HEK293 (cell line): ENCODE measurements around the gene PHYKPL.
A peak's percentile ranks its signal among the peaks of the same experiment; 100 is the strongest.

Experiments
- CTCF ChIA-PET: fragments of 350-600 bp; formaldehyde crosslinking; extraction: SDS; loops from one replicate; lab custom pipeline; 2021; ENCODE audit warnings: antibody characterized with exemption; lab: Yijun Ruan, JAX
- POLR2A ChIA-PET: fragments of 300-600 bp; formaldehyde crosslinking; extraction: SDS; loops from one replicate; lab custom pipeline; 2020; ENCODE audit warnings: antibody characterized with exemption, inconsistent platforms; lab: Yijun Ruan, JAX
- H3K27ac ChIP-seq: fragments of 200-500 bp; sonication (Bioruptor generic); 2 replicates; pipeline ENCODE4 v1.5.1; 2014; ENCODE audit warnings: low read depth, low read length, control low read depth, inconsistent platforms; ENCODE audit errors: extremely low read depth
- H3K36me3 ChIP-seq, 2 experiments: fragments of 200-500 bp in 1 of 2; sonication (Bioruptor generic) in 1 of 2; 1 replicate in 1 of 2; 2 replicates in 1 of 2; pipeline ENCODE4 v1.5.1; 2014 to 2017; ENCODE audit warnings: inconsistent platforms in 2 of 2, low read length in 2 of 2; ENCODE audit not compliant: control insufficient read depth in 2 of 2, insufficient read depth in 1 of 2
- H3K4me1 ChIP-seq: fragments of 200-500 bp; sonication (Bioruptor generic); 2 replicates; pipeline ENCODE4 v1.5.1; 2014; ENCODE audit warnings: mild to moderate bottlenecking, low read length, inconsistent platforms; ENCODE audit not compliant: control insufficient read depth, insufficient read depth
- H3K4me3 ChIP-seq: 2 replicates; pipeline ENCODE4 v1.5.1; 2011; ENCODE audit warnings: low read depth, mild to moderate bottlenecking, control low read depth, low read length, moderate library complexity
- H3K9me3 ChIP-seq: fragments of 200-500 bp; sonication (Bioruptor generic); 2 replicates; pipeline ENCODE4 v1.5.1; 2014; ENCODE audit warnings: low read depth, low read length, inconsistent platforms; ENCODE audit not compliant: control insufficient read depth, insufficient read depth
- EGR2 ChIP-seq: fragments of 450-650 bp; formaldehyde crosslinking; IDR thresholded peaks from 2 replicates; pipeline ENCODE4 v1.5.1; 2016; ENCODE audit warnings: low read depth, missing biosample characterization, missing genetic modification characterization
- GLI4 ChIP-seq: fragments of 450-650 bp; formaldehyde crosslinking; IDR thresholded peaks from 2 replicates; pipeline ENCODE4 v1.5.1; 2016; ENCODE audit warnings: missing biosample characterization, missing genetic modification characterization
- GLIS1 ChIP-seq: fragments of 450-650 bp; formaldehyde crosslinking; IDR thresholded peaks from 2 replicates; pipeline ENCODE4 v1.5.1; 2016; ENCODE audit warnings: missing biosample characterization, missing genetic modification characterization
- PATZ1 ChIP-seq: fragments of 450-650 bp; formaldehyde crosslinking; IDR thresholded peaks from 2 replicates; pipeline ENCODE4 v1.5.1; 2016; ENCODE audit warnings: missing biosample characterization, missing genetic modification characterization
- REPIN1 ChIP-seq: fragments of 450-650 bp; formaldehyde crosslinking; IDR thresholded peaks from 2 replicates; pipeline ENCODE4 v1.5.1; 2017; ENCODE audit warnings: missing biosample characterization, missing genetic modification characterization, low read depth
- TCF7L2 ChIP-seq: IDR thresholded peaks from 2 replicates; pipeline ENCODE4 v1.6.1; 2011; ENCODE audit warnings: low read depth, mild to moderate bottlenecking, inconsistent platforms, low read length, moderate library complexity, borderline replicate concordance
- ZBTB1 ChIP-seq: fragments of 450-650 bp; formaldehyde crosslinking; IDR thresholded peaks from 2 replicates; pipeline ENCODE4 v1.5.1; 2016; ENCODE audit warnings: missing biosample characterization, missing genetic modification characterization
- ZFHX2 ChIP-seq: fragments of 450-650 bp; formaldehyde crosslinking; conservative IDR thresholded peaks from 2 replicates; pipeline ENCODE4 v1.5.1; 2016; ENCODE audit warnings: missing biosample characterization, missing genetic modification characterization
- ZNF174 ChIP-seq: fragments of 450-650 bp; formaldehyde crosslinking; IDR thresholded peaks from 2 replicates; pipeline ENCODE4 v1.5.0; 2017; ENCODE audit warnings: missing biosample characterization, mild to moderate bottlenecking, missing genetic modification characterization
- ZNF335 ChIP-seq: fragments of 450-650 bp; formaldehyde crosslinking; conservative IDR thresholded peaks from 2 replicates; pipeline ENCODE4 v1.5.1; 2016; ENCODE audit warnings: missing biosample characterization, missing genetic modification characterization
- ZNF433 ChIP-seq: fragments of 450-650 bp; formaldehyde crosslinking; IDR thresholded peaks from 2 replicates; pipeline ENCODE4 v1.5.1; 2016; ENCODE audit warnings: missing biosample characterization, missing genetic modification characterization, low read depth
- ZNF48 ChIP-seq: fragments of 450-650 bp; formaldehyde crosslinking; IDR thresholded peaks from 2 replicates; pipeline ENCODE4 v1.5.1; 2016; ENCODE audit warnings: missing biosample characterization, missing genetic modification characterization
- ZNF514 ChIP-seq: fragments of 450-650 bp; formaldehyde crosslinking; IDR thresholded peaks from 2 replicates; pipeline ENCODE4 v1.5.1; 2016; ENCODE audit warnings: missing biosample characterization, missing genetic modification characterization
- ZNF654 ChIP-seq: fragments of 450-650 bp; formaldehyde crosslinking; IDR thresholded peaks from 2 replicates; pipeline ENCODE4 v1.5.1; 2016; ENCODE audit warnings: low read depth, missing biosample characterization, missing genetic modification characterization
- ZNF677 ChIP-seq: fragments of 450-650 bp; IDR thresholded peaks from 2 replicates; pipeline ENCODE4 v1.5.0; 2018; ENCODE audit warnings: missing biosample characterization, mild to moderate bottlenecking, missing genetic modification characterization, moderate library complexity
- ZSCAN16 ChIP-seq: fragments of 450-650 bp; formaldehyde crosslinking; IDR thresholded peaks from 2 replicates; pipeline ENCODE4 v1.5.1; 2016; ENCODE audit warnings: missing biosample characterization, missing genetic modification characterization
- ZXDB ChIP-seq: fragments of 450-650 bp; formaldehyde crosslinking; IDR thresholded peaks from 2 replicates; pipeline ENCODE4 v1.5.1; 2016; ENCODE audit warnings: missing biosample characterization, missing genetic modification characterization
- TF ChIP-seq, protein P1 (sequence below): fragments of 450-650 bp; formaldehyde crosslinking; conservative IDR thresholded peaks from 2 replicates; pipeline ENCODE4 v1.5.1; 2016; ENCODE audit warnings: low read depth, missing biosample characterization, missing genetic modification characterization
- TF ChIP-seq, protein P2 (sequence below): fragments of 450-650 bp; formaldehyde crosslinking; IDR thresholded peaks from 2 replicates; pipeline ENCODE4 v1.5.1; 2017; ENCODE audit warnings: missing biosample characterization, missing genetic modification characterization
- TF ChIP-seq, protein P3 (sequence below): fragments of 450-650 bp; formaldehyde crosslinking; IDR thresholded peaks from 2 replicates; pipeline ENCODE4 v1.5.1; 2016; ENCODE audit warnings: missing biosample characterization, missing genetic modification characterization
- TF ChIP-seq, protein P4 (sequence below): fragments of 450-650 bp; formaldehyde crosslinking; IDR thresholded peaks from 2 replicates; pipeline ENCODE4 v1.5.1; 2016; ENCODE audit warnings: missing biosample characterization, missing genetic modification characterization

The PHYKPL gene

DNA sequence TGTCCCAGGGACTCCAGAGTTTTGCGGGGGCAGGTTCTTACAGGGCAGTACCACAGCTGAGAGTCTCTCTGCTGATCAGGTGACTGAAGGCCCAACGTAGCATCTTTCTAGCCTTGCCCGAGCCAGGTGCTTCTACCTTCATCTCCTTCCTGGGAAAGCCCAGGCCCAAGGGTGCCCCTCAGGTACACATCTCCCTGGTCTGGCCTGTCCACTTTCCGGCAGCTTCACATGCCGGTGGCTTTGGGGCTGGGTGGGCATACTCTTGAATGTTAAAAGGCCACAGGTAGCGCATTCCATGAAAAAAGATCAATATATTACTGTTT is 5.7 kb upstream of the PHYKPL start (continued):
- TF ChIP-seq, protein P1, sequence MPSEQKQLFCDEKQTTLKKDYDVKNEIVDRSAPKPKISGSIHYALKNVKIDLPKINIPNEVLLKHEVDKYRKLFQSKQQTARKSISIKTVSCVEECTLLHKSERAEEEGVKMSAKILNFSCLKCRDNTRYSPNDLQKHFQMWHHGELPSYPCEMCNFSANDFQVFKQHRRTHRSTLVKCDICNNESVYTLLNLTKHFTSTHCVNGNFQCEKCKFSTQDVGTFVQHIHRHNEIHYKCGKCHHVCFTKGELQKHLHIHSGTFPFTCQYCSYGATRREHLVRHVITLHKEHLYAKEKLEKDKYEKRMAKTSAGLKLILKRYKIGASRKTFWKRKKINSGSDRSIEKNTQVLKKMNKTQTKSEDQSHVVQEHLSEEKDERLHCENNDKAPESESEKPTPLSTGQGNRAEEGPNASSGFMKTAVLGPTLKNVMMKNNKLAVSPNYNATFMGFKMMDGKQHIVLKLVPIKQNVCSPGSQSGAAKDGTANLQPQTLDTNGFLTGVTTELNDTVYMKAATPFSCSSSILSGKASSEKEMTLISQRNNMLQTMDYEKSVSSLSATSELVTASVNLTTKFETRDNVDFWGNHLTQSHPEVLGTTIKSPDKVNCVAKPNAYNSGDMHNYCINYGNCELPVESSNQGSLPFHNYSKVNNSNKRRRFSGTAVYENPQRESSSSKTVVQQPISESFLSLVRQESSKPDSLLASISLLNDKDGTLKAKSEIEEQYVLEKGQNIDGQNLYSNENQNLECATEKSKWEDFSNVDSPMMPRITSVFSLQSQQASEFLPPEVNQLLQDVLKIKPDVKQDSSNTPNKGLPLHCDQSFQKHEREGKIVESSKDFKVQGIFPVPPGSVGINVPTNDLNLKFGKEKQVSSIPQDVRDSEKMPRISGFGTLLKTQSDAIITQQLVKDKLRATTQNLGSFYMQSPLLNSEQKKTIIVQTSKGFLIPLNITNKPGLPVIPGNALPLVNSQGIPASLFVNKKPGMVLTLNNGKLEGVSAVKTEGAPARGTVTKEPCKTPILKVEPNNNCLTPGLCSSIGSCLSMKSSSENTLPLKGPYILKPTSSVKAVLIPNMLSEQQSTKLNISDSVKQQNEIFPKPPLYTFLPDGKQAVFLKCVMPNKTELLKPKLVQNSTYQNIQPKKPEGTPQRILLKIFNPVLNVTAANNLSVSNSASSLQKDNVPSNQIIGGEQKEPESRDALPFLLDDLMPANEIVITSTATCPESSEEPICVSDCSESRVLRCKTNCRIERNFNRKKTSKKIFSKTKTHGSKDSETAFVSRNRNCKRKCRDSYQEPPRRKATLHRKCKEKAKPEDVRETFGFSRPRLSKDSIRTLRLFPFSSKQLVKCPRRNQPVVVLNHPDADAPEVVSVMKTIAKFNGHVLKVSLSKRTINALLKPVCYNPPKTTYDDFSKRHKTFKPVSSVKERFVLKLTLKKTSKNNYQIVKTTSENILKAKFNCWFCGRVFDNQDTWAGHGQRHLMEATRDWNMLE (tag by site-specific recombination): no peak
- TF ChIP-seq ZNF174 (no peak), GLI4 (tag by site-specific recombination) (no peak), ZBTB1 (tag by site-specific recombination) (no peak), ZNF48 (tag by site-specific recombination) (no peak), REPIN1 (tag by site-specific recombination) (no peak)
- TF ChIP-seq, protein P2, sequence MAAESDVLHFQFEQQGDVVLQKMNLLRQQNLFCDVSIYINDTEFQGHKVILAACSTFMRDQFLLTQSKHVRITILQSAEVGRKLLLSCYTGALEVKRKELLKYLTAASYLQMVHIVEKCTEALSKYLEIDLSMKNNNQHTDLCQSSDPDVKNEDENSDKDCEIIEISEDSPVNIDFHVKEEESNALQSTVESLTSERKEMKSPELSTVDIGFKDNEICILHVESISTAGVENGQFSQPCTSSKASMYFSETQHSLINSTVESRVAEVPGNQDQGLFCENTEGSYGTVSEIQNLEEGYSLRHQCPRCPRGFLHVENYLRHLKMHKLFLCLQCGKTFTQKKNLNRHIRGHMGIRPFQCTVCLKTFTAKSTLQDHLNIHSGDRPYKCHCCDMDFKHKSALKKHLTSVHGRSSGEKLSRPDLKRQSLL: no peak
- TF ChIP-seq, protein P3, sequence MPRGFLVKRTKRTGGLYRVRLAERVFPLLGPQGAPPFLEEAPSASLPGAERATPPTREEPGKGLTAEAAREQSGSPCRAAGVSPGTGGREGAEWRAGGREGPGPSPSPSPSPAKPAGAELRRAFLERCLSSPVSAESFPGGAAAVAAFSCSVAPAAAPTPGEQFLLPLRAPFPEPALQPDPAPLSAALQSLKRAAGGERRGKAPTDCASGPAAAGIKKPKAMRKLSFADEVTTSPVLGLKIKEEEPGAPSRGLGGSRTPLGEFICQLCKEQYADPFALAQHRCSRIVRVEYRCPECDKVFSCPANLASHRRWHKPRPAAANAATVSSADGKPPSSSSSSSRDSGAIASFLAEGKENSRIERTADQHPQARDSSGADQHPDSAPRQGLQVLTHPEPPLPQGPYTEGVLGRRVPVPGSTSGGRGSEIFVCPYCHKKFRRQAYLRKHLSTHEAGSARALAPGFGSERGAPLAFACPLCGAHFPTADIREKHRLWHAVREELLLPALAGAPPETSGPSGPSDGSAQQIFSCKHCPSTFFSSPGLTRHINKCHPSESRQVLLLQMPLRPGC (tag by site-specific recombination): no peak

- Histone ChIP-seq H3K9me3 (no peaks in the 10 kb centered on the region), H3K4me1 (no peaks in the 10 kb centered on the region), H3K36me3 (no peaks in the 10 kb centered on the region), H3K4me3 (no peak overlapping the region), H3K27ac (no peak overlapping the region)
- ChIA-PET POLR2A (no interaction called here), CTCF (interaction anchor here (0.6 to 1.0 kb wide), 2 partner anchors 175 to 602 kb away, joined by 3 read pairs; no protein-coding TSS in a partner anchor)
- TF ChIP-seq GLIS1 (peak; percentile 54), ZXDB (tag by site-specific recombination) (no peak), ZFHX2 (peak; percentile 55)
- TF ChIP-seq, protein P4, sequence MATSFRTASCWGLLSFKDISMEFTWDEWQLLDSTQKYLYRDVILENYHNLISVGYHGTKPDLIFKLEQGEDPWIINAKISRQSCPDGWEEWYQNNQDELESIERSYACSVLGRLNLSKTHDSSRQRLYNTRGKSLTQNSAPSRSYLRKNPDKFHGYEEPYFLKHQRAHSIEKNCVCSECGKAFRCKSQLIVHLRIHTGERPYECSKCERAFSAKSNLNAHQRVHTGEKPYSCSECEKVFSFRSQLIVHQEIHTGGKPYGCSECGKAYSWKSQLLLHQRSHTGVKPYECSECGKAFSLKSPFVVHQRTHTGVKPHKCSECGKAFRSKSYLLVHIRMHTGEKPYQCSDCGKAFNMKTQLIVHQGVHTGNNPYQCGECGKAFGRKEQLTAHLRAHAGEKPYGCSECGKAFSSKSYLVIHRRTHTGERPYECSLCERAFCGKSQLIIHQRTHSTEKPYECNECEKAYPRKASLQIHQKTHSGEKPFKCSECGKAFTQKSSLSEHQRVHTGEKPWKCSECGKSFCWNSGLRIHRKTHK (tag by site-specific recombination): no peak
These were observed 5.1 kb upstream of the PHYKPL start for GRCh38 chr5:178237431-178238312.

GRCh38 chr5:178236679-178237078 is 4.1 kb upstream of the PHYKPL start:
- Histone ChIP-seq H3K4me3 (no peak overlapping the region), H3K27ac (no peak overlapping the region), H3K9me3 (no peaks in the 10 kb centered on the region), H3K36me3 (peaks cover 0 to under 1% of the 10 kb centered on the region in 2 experiments; a peak in 1 of 3 replicates), H3K4me1 (no peaks in the 10 kb centered on the region)
- ChIA-PET POLR2A (no interaction called here), CTCF (interaction anchor here (0.6 to 1.0 kb wide), 3 partner anchors 74 to 603 kb away, joined by 3 to 4 read pairs (median 3); no protein-coding TSS in a partner anchor)
- TF ChIP-seq ZFHX2 (peak; percentile 43; the same call in 1 of the 2 replicates), ZNF654 (no peak), ZSCAN16 (tag by site-specific recombination) (no peak), ZNF433 (no peak), PATZ1 (tag by site-specific recombination) (peak; percentile 18; the same call in 1 of the 2 replicates), EGR2 (tag by site-specific recombination) (peak; percentile 28; the same call in 1 of the 2 replicates), TCF7L2 (no peak), ZNF335 (peak; percentile 47), ZNF514 (tag by site-specific recombination) (no peak), ZNF677 (tag by site-specific recombination) (no peak), GLIS1 (peak; percentile 95)
